ENCODE measurements around the gene PER3. TPM values are rescaled to one million over a fixed set of nuclear protein-coding genes. Genes with fewer than 3 reads are reported as not detected.
"Not testable (repeated sequence)": the region's sequence is repeated elsewhere in the genome, so short reads cannot be mapped to it uniquely, and the experiment has no call there.

The PER3 gene
- total RNA-seq, 1 donor from 2014 or later, result 3.2 TPM

GRCh38 chr1:7778133-7778628, 5.9 kb upstream of the PER3 start:
- intact Hi-C loops (cut with micrococcal nuclease), result no loop called here

GRCh38 chr1:7780976-7781375, 3.1 kb upstream of the PER3 start:
- intact Hi-C loops (cut with micrococcal nuclease), result loop anchor here (5.0 kb wide), 1 partner anchor 171 kb away; no protein-coding TSS in a partner anchor

- intact Hi-C loops (cut with micrococcal nuclease), result loop anchor here (5.0 kb wide), 1 partner anchor 171 kb away; no protein-coding TSS in a partner anchor
Observed at GRCh38 chr1:7781501-7781900, 2.6 kb upstream of the PER3 start.

GRCh38 chr1:7781923-7782495, 2.1 kb upstream of the PER3 start:
- intact Hi-C loops (cut with micrococcal nuclease), result loop anchor here (5.0 kb wide), 1 partner anchor 170 kb away; no protein-coding TSS in a partner anchor

DNA sequence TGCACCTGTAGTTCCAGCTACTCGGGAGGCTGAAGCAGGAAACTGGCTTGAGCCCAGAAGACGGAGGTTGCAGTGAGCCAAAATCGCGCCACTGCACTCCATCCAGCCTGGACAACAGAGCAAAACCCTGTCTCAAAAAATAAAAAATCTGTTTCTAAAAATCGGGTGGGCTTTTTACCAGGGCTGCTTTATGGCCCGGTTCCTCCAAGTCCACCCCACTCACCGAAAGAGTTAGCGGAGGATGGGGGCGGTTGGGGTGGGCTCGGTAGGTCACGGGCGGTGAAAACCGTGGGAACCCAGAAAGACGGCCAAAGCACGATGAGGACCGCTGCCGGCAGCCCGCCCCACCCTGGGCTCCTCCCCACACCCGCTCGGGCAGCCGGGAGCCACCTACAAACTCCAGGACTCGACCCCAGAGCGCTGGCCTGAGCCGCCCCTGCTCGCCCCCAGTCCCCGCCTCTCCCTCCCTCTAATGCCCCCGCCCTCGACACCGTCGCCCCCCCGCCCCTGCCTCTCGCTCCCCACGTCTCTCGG, 846 bp upstream of the PER3 start:
- intact Hi-C loops (cut with micrococcal nuclease), result loop anchor here (1.0 to 5.0 kb wide), 2 partner anchors 12 to 169 kb away; partner anchors contain the start of gene VAMP3

- intact Hi-C loops (cut with micrococcal nuclease), result loop anchor here (5.0 kb wide), 1 partner anchor 168 kb away; no protein-coding TSS in a partner anchor
Observed at GRCh38 chr1:7784492-7785071, 491 bp downstream of the PER3 start.

GRCh38 chr1:7785108-7785507, 1.0 kb downstream of the PER3 start:
- intact Hi-C loops (cut with micrococcal nuclease), result no loop called here

- intact Hi-C loops (cut with micrococcal nuclease), result no loop called here
Observed at GRCh38 chr1:7786795-7787194, 2.7 kb downstream of the PER3 start.

DNA sequence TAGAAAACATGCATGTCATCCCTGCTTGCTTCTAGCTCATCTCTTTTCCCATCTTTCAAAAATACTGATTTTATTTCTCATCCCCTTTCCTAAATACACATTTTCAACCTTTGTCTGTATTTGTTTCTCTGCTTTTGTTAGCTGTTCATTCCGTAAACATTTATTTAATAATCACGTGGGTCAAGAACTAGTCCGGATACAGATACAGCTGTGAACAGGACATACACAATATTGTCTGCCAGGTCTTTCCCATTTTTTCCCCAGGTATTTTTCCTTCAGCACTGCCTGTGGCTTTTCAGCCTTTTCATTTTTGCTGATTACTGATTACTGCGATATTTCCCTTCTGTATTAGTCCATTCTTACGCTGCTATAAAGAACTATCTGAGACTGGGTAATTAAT, 5.7 kb downstream of the PER3 start:
- intact Hi-C loops (cut with micrococcal nuclease), result no loop called here

GRCh38 chr1:7791027-7791426, 6.9 kb downstream of the PER3 start:
- intact Hi-C loops (cut with micrococcal nuclease), result not testable (repeated sequence)

DNA sequence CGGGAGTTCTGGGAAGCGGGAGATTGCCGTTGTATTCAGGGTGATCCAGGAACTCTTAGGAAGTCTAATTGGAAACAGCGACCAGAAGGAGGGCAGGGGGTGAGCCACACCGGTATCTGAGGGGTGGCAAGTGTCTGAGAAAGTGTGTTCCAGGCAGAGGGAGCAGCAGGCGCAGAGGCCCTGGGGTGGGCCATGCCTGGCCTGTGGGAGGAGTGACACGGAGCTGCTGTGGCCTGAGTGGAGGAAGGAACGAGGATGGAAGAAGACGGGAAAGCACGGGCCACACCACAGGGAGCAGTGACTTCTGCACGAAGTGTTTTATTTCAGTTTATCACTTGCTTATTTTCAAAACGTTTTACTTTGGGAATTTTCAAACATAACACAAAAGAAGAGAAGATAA, 11.3 kb downstream of the PER3 start:
- intact Hi-C loops (cut with micrococcal nuclease), result no loop called here

- intact Hi-C loops (cut with micrococcal nuclease), result no loop called here
Observed at GRCh38 chr1:7805460-7805859, 21.4 kb downstream of the PER3 start.

DNA sequence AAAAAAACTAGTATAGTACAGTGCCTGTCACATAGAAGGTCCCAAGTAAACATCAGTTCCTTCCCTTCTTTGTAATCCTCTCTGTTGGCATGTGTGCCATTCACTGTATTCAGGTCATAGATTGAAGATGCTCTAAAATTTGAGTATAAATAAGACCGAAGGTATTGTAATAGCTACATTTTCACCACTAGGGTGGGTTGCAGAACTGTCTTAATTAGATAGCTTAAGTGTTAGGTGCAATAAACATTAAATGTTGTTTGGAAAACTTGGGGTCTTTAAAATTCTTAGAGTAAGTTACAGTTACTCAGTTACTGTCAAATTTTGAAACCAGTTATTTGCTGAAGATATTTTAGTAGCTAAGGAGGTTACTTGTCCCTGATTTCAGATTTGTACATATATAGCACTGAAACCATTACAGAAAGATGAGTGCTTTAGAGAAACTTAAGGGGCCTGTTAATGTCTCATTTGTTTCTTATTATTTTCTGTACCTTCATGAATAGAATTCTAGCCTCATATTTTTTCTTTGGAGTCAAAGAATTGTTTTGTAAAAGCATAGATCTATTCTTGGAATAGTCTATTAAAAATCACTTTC, 24.3 kb downstream of the PER3 start:
- intact Hi-C loops (cut with micrococcal nuclease), result loop anchor here (2.0 kb wide), 1 partner anchor 94 kb away; no protein-coding TSS in a partner anchor

- intact Hi-C loops (cut with micrococcal nuclease), result loop anchor here (2.0 kb wide), 1 partner anchor 93 kb away; no protein-coding TSS in a partner anchor
Observed at GRCh38 chr1:7809742-7810141, 25.7 kb downstream of the PER3 start.

DNA sequence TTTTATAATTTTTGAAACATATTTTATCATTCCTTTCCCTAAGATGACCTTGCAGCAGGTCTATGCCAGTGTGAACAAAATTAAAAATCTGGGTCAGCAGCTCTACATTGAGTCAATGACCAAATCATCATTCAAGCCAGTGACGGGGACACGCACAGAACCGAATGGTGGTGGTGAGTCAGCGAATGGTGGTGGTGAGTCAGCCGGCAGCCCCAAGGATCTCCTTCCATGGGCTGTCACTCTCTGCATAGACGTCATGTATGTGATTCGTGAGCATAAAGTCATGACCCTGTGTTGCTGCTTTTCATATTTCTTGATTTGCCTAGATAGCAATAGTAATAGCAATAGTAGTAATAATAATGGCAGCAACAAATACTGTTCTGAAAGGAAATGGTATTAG, 26.3 kb downstream of the PER3 start:
- intact Hi-C loops (cut with micrococcal nuclease), result no loop called here

DNA sequence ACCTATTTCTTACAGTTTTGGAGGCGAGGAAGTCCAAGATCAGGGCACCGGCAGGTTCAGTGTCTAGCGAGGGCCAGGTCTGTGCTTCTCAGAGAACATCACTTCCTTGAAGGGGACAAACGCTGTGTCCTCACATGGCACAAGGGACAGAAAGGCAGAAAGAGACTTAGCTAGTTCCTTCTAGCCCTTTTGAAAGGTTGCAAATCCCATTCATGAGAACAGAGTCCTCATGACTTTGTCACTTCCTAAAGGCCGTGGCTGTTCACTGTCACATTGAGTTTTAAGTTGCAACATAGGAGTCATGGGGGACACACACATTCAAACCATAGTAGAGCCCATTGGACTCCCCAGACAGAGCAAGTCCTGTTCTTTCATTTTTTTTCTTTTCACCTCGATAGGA, 27.4 kb downstream of the PER3 start:
- intact Hi-C loops (cut with micrococcal nuclease), result no loop called here

DNA sequence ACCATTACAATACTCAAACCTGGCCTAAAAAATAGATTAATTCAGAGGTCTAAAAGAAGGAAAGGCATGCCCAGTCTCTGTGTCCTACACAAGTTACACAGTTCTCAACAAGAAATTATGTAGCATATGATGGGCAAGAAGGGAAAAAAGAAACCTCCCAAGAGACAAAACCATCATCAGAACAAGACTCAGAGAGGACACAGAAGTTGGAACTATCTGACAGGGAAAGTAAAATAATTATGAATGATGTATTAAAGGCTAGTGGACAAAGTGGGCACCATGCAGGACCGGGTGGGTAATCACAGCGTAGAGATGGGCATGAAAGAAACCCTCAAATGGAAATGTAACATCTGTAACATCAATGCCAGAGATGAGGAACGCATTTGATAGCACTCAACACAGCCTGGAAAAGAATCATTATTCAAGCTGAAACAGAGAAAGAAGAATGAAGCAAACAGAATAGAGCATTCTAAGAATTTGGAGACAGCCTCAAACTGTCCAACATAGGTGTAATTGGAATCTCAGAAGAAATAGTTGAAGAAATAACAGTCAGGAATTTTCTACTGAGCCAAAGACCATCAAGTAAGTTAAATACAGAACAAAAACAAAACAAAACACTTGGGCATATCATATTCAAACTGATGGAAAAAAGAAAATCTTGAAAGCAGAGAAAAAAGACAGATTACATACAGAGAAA, 29.7 kb downstream of the PER3 start:
- intact Hi-C loops (cut with micrococcal nuclease), result no loop called here

DNA sequence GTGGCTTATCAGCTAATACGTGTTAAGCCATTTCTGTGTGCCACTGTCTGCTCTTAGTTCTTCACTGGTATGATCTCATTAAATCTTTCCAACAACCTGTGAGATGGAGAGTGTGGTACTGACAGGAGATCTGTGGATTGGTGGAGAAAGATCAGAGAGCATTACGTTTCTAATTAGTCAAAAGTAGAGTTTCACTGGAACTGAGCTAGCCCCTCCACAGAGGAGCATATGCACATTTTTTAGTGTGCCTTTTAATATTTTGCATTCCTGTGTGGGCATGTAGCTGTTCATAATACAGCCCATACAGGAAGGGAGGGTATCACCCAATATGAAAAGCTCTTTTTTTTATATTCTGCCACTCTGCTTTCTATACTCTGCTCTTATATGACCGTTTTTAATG, 37.2 kb downstream of the PER3 start:
- intact Hi-C loops (cut with micrococcal nuclease), result no loop called here

DNA sequence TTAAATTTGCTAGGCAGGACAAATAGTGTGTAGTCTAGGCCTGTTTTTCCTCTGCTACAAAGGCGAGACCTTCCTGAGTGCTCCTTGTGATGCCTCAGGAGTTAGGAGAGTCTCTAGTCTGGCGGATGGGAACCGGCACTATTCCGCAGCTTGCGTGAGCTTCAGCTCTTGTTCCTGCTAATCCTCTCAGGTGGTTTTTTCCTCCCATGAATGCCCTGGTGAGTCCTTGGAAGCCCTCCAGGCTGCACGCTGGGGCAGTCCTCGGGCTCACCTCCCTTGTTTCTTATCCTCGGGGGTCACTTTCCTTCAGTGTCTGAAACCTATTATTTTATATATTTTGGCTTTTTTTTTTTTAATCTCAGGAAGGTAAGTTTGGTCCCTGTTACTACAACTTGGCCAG, 40.6 kb downstream of the PER3 start:
- intact Hi-C loops (cut with micrococcal nuclease), result no loop called here

DNA sequence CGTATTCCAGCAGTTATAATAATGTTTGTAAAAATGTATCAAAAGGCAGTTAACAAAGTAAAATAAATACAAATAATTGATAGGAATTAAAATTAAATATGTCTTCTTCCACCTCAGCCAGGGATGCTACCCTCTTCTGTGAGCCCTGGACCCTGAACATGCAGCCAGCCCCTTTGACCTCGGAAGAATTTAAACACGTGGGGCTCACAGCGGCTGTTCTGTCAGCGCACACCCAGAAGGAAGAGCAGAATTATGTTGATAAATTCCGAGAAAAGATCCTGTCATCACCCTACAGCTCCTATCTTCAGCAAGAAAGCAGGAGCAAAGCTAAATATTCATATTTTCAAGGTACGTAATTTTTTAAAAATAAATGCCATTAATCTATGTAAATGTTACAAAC, 42.3 kb downstream of the PER3 start:
- intact Hi-C loops (cut with micrococcal nuclease), result no loop called here

DNA sequence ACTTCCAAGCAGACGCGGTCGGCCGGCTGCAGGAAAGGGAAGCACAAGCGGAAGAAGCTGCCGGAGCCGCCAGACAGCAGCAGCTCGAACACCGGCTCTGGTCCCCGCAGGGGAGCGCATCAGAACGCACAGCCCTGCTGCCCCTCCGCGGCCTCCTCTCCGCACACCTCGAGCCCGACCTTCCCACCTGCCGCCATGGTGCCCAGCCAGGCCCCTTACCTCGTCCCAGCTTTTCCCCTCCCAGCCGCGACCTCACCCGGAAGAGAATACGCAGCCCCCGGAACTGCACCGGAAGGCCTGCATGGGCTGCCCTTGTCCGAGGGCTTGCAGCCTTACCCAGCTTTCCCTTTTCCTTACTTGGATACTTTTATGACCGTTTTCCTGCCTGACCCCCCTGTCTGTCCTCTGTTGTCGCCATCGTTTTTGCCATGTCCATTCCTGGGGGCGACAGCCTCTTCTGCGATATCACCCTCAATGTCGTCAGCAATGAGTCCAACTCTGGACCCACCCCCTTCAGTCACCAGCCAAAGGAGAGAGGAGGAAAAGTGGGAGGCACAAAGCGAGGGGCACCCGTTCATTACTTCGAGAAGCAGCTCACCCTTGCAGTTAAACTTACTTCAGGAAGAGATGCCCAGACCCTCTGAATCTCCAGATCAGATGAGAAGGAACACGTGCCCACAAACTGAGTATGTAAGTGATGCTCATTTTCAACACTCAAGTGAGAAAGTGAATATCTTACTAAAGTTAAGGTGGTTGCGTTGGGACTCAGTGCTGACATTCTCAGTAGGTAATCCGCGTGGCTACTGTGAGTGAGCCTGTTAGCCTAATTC, 43.2 kb downstream of the PER3 start:
- intact Hi-C loops (cut with micrococcal nuclease), result no loop called here

Data from T-helper 2 cell treated with Interferon-gamma antibody and Interleukin-4, amounts not matched to agents 100 ng/mL and 5 ng/mL, for 36 hours (primary cell).